GM21390 (cell line): ENCODE data around the gene FBXL22.

Experiments used
- ATAC-seq: cut with Tn5 transposase; IDR thresholded peaks from one replicate; pipeline ENCODE4 v1.9.1; 2021; ENCODE audit not compliant: unreplicated experiment

FBXL22 gene, protein sequence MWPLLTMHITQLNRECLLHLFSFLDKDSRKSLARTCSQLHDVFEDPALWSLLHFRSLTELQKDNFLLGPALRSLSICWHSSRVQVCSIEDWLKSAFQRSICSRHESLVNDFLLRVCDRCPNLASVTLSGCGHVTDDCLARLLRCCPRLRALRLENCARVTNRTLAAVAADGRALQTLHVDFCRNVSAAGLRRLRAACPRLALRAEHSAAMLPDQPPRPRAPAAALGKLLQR

DNA sequence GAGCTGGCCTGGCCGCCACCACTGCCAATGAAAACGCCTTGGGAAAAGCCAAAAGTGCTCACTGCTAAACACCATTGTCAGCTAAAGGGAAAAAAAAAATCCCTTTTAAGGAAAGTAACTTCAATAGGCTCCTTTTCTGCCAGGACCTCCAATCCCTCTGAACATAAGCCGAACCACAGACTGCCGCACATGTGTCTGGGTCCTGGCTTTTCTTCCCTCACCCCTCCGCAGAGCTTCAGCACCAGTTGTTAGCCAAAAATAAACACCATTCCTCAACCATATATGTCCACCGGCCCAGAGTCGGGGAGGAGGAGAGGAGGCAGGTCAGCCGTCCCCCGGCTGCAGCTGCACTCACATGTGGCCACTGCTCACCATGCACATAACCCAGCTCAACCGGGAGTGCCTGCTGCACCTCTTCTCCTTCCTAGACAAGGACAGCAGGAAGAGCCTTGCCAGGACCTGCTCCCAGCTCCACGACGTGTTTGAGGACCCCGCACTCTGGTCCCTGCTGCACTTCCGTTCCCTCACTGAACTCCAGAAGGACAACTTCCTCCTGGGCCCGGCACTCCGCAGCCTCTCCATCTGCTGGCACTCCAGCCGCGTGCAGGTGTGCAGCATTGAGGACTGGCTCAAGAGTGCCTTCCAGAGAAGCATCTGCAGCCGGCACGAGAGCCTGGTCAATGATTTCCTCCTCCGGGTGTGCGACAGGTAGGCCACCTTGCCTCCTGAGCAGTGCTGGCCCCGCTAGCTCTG is at the start of gene FBXL22:
FBXL22 (plus strand) TSS at position 350 of the 753 bp plus-strand sequence; CDS start at position 356, 6 bp downstream.
- ATAC-seq: no peak

DNA sequence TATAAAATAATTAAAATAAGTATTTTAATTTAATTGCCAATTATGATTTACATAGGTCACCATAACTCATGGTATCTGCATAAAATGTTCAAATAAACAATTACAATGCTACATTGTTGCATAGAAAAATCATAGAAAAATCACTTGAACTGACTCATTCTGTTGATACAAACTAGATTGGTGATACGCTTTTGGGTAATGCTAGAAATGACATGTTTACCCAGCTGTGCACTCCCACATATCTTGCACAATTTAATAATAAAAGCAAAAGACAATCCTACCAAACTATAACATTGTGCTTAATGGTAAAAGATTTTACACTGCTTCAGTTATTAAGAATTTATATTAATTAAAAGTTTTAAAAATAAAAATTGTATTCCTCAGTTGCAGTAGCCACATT is 45.8 kb upstream of the FBXL22 start:
- no peak for ATAC-seq

DNA sequence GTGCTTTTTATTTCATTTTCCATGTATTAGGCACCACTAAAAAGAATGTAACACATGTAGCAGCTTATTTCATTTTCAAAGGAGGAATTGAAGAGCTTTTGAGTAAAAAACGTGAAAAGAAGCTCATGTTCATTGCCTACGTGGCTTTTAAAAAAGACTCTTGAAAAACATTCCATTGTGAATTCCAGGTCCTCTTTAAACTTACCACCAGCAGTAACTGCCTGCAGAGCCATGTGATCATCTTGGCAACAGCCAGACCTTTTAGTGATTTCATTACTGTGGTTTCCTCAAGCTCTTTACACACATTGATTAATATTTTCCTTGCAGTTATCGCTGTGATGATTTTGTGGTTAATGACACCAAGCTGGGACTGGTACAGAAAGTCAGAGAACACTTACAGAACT is 43.8 kb upstream of the FBXL22 start:
- ATAC-seq: no peak

DNA sequence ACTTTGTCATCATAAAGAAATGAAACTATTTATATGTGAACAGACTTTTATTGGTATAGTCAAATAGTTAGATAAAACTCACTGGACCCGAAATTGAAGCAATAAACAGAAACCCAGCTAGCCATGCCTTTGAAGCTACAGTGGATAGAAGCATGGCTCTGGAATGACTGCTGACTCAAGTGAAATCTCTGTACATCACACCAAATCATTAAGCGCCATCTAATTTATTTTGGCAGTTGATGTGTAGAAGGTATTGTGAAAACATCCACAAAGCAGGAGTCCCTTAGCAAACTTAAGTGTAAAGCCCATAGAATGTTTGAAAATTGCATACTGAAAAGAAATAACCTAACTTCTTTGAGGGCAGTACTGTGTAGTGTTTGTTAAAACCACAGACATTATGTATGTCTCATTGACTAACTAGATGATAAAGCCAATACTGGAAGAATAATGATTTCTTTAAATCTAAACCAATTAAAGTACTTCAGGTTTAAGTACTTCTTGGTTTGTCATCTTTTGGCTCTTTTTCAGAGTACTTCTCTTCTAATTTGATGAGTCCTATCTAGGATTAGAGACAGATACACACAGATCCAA is 42.8 kb upstream of the FBXL22 start:
- ATAC-seq: no peak

DNA sequence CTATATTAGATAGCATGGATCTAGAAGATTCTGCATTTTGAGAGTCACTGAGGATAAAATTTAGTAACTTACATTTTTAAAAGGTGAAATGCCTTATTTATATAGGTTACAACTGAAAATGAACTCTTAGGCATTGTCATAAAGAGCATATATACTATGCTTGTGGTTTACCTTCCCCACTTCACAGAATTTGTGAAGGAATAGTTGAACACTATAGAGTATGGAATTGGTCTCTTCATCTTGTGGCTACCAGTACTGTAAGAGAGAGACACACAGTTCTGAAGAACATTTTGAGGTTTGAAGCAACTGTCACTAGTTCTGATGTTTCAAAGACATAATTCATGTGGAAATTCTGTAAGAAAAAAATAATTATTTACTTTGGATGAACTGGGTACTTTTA is 41.7 kb upstream of the FBXL22 start:
- ATAC-seq: no peak

DNA sequence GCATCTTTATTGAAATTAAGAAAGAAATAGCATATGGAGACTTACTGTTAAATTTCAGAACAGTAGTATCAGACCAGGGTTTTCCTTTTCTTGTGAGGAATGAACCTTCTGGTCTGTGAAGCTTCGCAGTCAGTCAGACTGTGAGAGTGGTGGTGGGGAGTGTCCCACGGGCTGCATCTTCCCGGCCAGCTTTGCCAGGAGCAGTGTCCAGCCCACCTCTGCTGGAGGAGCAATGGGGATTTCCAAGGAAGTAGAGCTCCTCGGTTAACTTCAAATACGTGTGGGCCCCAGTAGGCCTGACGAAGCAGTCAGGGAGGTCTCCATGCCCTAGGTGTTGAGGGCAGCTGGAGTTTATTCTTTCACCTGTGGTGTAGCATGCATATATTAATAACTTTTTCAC is 40.9 kb upstream of the FBXL22 start:
- ATAC-seq: no peak

DNA sequence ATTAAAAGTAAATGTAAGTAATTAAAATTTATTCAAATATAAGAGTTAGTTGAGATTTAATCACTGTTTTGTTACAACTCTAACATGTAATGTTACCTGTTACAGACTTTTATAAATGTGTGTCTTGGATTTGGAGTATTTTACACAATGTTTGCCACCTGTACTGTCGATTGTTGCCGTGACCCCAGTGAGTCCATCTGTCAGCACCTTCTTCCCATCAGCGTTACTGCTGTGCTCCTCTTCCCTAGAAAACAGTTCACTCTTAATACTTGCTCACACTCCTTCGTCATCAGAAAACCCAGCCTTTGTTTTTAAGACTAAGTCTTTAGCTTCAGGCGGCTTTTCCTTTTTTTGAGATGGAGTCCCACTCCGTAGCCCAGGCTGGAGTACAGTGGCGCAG is 40.5 kb upstream of the FBXL22 start:
- ATAC-seq: no peak

DNA sequence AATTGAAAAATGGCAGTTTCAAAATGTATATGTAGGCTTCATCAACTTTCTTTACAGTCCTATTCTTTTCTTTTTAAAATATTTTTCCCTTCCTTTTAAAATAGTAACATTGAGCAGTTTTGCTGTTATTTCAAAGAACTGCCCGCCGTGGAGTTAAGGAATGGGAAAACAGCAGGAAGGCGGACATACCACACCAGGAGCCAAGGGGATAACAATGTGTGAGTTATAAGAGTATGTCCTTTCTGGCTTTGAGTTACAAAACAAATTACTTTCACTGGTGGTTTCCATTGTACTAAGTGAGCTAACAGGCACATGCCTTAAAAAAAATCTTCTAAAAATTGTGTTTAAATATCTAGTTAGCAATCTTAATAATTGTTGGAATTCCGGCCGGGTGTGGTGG is 37.4 kb upstream of the FBXL22 start:
- ATAC-seq: no peak

DNA sequence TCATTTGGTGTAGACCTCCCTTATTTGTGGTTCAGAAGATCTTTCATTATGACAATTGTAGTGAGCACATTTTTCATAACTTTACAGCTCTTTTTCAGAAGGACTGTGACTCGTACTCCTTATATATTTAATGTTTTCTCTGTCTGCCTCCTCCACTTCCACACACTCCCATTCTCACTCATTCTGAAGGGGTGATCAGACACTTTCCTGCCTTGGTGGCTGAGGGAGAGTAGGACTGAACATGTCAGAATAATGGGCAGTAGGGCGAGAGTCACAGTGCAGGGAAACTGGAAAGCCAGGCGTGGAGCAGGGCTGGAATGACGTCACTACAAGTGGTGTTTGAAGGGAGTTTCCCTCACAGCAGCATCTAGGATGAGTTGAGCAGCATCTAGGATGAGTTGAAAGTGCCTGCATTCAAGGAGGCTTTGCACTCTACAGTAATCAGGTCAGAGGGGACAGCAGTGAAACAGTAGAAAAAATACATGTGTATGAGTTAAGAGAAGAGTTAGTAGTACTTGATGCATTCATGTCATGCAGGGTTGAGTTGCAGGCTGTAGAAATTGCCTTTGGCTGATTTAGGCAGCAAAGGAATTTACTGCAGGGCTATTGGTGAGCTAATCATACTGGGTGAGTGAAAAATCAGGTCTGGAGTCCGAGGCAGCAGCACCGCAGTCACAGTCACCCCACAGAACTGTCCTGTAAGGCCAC is 36.3 kb upstream of the FBXL22 start:
- no peak for ATAC-seq

DNA sequence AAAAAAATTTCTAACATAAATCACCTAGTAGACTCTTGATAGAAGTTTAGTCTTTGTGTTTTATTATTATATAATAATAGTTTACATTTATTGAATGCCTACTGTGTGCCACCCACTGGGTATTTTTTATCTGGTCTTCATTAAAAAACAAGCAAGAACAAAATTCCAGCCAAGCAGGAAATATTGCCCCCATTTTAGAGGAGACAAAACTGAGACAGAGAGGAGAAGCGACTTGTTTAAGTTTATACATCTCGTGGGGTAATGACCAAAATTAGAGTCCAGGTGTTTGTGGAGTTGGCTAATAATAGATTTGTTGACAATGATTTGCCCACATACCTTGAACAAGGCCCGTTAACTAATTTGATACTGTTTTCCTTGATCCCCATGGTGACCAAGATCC is 33.1 kb upstream of the FBXL22 start:
- no peak for ATAC-seq

DNA sequence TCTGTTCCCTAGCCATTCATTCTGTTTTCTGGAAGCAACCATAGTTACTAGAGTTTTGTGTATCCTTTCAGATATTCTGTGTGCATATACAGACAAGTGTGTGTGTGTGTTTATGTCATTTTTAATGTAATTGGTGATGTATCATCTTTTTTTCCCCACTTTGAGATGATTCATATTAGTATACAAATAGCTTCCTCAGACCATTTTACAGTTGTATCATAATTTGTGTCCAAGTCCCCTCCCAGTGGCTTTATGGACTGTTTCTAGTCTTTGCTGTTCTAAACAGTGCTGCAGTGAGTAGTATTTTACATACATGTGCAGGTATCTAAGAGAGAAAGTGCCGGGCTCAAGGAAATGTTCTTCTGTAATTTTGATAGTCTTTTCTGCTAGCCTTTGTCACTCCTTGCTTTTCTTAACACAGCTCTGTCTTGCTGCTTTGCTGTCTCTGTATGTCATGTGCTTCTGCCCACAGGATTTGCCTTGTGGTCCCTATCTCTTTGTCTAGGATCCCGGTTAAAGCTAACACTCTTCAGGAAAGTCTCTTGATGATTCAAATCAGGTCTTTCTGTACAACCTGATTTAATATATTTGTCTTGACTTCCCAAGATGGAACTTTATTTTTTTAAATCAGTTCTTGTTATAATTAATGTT is 31.5 kb upstream of the FBXL22 start:
- no peak for ATAC-seq

DNA sequence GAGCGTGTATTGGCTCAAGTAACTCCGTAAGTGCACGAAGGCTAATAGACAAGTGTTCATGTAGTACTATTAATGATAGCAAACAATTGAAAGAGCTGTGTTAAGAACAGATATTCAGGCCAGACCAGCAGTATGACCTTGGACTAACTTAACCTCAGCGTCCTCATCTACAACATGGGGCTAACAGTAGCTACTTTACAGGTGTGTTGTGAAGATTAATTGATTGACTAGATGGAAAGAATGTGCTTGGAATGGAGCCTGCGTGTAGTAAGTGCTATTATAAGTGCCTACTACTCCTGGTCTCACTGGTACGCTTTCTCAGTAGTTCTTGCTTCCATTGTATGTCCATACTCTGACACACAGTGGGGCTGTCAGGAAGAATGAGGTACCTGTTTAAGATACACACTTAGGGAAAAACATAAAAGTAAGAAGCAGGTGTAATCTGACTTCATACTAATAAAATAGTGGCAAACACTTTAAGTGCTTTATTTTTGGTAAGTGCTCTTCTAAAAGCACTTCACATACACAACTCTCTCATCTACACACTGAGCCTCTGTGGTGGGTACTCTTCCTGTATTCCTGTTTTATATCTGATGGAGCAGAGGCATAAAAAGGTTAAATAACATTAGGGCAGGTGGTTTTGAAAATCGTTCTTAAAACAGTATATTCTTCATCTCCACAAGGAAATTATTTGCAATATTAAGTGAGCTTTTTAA is 24.3 kb upstream of the FBXL22 start:
- ATAC-seq: no peak

DNA sequence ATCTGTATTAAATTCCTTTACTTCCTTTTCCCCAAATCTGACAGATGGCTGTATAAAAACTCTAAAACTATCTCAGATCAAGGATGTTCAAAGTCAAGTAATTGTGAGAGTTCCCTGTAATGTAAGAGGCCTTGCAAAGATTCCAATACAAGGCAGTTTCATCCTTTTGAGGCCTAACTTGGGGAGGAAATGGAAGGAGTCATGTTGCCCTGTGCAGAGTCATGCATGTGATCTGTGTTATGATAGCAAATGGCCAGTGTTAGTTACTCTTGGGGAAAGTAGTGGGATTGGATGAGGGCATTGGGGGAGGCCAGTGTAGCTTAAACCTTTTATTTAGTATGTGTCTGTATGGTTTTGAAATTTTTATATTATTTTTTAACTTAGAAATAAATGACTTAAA is 23.7 kb upstream of the FBXL22 start:
- no peak for ATAC-seq

DNA sequence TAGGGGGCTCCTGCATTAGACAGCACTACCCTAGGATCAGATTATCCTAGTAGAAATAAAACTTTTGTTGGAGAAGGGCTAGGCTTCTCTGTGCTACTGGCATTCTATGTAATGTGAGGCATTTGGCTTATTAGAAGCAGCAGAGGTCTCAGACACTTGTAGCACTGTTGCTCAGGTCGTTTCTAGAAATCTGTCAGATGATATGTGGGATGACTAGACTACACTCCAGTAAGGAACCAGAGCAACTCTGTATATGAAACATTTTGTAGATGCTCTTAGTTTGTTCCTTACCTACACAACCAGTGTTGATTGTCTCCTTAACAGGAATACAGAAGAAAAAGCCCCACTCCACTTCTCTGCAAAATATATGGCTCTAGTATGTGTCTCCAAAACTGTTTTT is 21.9 kb upstream of the FBXL22 start:
- no peak for ATAC-seq

DNA sequence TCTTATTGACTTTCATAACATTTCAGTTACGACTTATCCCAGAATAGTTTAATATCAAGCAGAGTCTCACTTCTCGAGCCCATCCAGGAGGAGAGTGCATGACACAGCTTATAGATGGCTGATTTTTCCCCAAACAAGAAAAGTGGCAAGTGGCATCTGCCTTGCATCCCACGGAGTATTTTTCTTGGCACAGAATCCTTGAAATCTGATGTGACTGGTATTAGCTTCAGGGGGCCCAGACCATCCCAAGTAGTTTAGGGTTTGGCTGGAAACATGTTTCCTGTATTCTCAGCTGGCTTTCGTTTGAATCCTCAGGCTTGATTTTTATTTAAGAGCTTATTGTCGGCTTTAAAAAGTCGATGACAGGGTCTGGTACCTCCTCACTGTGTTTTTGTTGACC is 20.7 kb upstream of the FBXL22 start:
- no peak for ATAC-seq

DNA sequence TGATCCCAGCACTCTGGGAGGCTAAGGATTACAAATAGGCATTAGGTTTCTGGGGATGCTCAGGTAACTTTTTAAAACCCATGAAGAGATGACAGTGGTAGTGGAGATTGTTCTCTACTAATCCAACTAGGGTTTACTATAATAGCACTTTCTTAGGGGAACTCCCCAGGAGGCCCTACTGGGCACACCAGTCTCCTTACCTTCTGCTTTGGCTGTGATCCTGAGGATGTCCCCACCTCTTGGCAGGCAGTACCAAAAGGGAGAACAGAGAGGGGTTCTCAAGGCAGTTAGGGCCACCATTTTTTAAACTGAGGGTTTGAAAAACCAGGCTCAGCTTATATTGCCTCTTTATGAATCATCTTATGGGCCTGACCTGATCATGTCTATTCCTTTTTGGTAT is 15.0 kb upstream of the FBXL22 start:
- no peak for ATAC-seq

DNA sequence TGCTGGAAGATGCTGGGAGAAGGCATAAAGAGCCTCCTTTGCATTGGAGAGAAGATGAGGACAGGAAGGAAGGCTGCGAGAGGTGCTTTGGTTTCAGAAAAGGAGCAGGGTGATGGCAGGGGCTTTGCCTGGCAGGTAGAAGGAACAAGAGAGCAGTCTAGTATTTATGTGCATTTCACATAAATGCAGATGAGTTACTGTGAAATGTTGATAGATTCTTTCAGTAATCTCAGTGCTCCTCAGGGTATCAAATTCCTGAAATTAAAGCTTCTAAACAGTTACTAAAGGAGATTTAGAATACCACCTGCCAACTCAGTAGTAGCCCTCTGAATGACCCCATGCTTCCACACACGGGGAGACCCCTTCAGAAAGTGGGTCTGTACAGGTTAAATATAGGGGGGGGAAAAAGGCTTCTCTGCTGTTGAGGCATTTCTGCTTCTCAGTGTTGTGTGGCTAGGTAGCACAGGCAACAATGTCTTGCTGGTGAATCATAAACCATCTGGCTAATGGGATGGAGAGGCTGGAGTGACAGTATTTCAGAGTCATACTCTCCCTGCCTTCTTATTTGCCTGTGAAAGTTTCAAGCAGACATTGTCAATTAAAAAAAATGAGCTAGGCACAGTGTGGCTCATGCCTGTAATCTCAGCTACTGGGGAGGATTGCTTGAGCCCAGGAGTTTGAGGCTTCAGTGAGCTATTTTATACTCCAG is 14.3 kb upstream of the FBXL22 start:
- no peak for ATAC-seq

DNA sequence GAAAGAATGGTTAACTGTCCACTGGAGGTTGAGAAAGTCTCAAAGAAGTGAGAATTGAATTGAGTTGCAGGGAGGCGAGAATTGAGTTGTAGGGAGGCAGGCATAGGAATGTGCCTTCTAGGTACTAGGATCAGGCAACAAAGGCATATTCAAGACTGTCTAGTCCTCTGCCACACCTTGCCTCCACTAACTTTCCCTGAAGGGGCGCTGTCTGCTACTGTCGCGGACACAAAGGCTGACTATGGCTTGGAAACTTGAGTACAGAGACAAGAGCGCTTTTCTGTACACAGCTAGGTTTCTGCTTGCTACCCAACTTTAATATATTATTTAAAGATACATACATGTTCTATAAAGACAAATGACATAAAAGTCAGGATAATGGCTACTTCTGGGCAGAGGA is 10.4 kb upstream of the FBXL22 start:
- ATAC-seq: no peak

DNA sequence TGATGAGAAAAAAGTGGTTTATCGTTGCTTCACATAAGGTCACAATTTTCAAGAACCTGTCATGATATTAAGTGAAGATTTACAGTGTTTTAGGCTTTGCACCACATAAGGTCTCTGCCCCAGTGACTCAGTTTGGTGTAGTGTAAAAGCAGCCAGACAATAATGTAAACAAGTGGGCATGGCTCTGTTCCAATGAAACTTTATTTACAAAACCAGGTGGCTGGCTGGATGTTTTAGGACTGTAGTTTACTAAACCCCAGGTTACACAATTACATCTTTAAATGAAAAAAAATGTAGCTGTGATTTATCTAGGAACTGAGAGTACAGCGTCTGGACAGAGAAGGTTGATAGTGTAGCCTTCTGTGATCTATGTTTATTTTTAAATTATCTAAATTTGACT is 9.7 kb upstream of the FBXL22 start:
- no peak for ATAC-seq

DNA sequence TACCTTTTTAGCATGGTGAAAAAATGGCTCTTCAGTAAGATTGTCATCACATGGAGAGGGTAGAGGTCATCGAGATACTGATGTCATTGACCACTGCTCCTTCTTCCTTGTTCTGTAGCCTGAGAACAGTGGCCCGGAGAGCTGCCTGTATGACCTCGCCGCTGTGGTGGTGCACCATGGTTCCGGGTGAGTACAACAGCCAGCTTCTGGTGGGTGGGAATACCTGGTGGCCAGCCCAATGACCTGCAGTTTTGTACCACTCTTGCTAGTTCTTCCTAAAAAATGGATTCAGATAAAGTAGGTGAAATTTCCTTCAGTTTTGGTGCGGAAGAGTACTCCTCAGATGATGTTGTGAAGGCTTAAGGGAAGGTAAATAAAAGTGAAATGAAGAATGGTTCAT is 8.4 kb upstream of the FBXL22 start:
- no peak for ATAC-seq
